ENCODE measurements around the gene PSAPL1.
"Not testable (repeated sequence)": the region's sequence is repeated elsewhere in the genome, so short reads cannot be mapped to it uniquely, and the experiment has no call there.

PSAPL1 gene

DNA sequence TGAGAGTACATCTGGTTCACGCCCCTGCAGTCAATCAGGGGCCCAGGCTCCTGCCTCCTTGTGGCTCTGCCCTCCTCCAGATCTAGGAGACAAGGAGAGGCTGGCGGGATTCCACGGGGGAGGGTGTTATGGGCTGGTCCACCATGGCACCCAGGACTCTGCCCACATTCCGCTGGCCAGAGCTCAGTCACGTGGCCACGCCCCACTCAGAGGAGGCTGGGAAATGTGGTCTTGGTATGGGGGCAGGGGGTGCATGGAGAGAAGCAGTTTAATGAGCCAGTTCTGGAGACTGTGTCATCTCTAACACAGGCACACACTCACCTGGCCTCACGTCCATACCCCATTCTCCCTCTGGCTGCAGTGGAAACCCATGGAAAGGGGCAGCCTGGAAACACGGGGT is 31.5 kb upstream of the PSAPL1 start:
- no peaks in the 10 kb centered on the region for H3K9me3 Mint-ChIP-seq

DNA sequence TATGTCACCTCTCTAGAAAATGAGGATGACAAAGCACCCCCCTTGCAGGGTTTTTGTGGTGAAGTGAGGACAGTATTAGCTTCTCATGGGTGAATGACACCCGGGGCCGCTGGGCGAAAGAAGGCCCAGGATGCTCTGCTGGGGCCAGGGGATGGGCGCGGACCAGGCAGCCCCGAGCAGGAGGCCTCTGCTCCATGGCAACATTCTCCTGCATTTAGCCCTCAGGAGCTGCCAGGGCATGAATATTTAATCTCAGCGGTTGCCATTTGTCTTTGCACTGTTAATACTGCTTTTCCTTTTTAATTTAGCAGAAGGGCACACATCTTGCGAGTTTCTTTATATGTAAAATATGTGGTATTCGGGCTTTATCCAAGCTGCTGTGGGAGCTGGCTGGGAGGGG is 30.3 kb upstream of the PSAPL1 start:
- ATAC-seq (ENCODE audit: low read depth) = no peak
- DNase-seq (ENCODE audit: low spot score in 2 of 2) = no peak
- Mint-ChIP-seq H3K4me3 (no peak overlapping the region), H3K27ac (no peak overlapping the region), H3K9me3 (no peaks in the 10 kb centered on the region), H3K27me3 (peaks cover 5% of the 10 kb centered on the region), H3K4me1 (no peaks in the 10 kb centered on the region), H3K36me3 (no peaks in the 10 kb centered on the region)

More for the DNA sequence above, 31.5 kb upstream of the PSAPL1 start:
- ATAC-seq (ENCODE audit: low read depth) = no peak
- Mint-ChIP-seq H3K4me1 (no peaks in the 10 kb centered on the region), H3K4me3 (no peak overlapping the region), H3K27ac (no peak overlapping the region), H3K36me3 (no peaks in the 10 kb centered on the region), H3K27me3 (peaks cover 9% of the 10 kb centered on the region)
- DNase-seq (ENCODE audit: low spot score in 2 of 2) = no peak

DNA sequence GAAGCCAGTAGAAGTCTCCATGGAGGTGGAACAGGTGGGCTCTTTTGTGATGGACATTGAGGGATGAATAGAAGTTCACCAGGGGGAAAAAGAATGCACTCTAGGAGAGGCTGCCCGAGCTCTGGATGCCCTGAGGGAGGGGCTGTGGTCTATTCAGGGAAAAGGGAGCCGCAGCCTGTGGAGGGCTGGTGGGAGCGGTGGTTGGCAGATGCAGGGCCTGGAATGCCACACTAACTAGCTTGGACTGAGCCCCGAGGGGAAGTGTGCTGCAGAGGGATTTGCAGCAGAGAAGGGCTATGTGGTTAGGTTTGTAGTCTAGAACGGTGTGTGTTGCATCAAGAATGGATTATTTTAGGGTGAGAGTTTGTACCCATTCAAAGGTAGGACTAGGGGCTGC is 29.5 kb upstream of the PSAPL1 start:
- H3K4me1 Mint-ChIP-seq = no peaks in the 10 kb centered on the region
- no peaks in the 10 kb centered on the region for H3K9me3 Mint-ChIP-seq
- ATAC-seq (ENCODE audit: low read depth) (no peak), DNase-seq (ENCODE audit: low spot score in 2 of 2) (no peak)
- H3K27ac Mint-ChIP-seq = no peak overlapping the region
- H3K4me3 Mint-ChIP-seq = no peak overlapping the region
- peaks cover 4% of the 10 kb centered on the region for H3K27me3 Mint-ChIP-seq
- H3K36me3 Mint-ChIP-seq = no peaks in the 10 kb centered on the region

DNA sequence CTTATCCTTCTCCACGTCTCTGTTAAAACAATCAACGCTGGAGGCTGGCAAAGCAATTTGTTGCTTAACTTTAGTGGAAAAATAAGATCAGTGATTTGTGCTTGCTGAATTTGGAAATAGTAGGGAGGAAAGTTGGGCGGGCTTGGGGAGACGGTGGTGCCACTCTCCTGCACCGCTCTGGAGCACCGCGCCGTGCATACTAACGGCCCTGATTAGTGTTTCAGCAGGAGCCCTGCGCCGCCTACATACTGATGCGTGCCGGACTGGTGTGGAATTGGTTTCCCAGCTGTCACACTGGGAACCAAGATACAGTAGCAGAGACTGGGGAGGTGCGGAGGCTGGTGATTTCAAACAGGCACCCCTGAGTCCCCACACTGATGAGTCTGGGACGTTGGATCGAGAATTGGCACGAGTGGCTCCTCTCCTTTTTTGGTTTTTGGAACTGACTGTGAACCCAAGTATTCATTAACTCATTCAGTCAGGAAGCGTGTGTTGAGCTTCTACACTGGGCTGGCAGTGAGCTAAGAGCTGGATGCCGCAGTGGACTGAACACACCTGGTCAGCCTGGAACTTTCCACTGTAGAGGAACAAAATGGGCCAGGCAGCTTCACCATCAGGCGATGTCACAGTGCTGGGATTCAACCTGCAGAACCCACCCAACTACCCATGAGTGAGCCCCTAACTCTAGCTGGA is 29.0 kb upstream of the PSAPL1 start:
- ATAC-seq (ENCODE audit: low read depth) = no peak
- no peaks in the 10 kb centered on the region for H3K36me3 Mint-ChIP-seq
- no peak overlapping the region for H3K4me3 Mint-ChIP-seq
- H3K27ac Mint-ChIP-seq = no peak overlapping the region
- H3K4me1 Mint-ChIP-seq = no peaks in the 10 kb centered on the region
- no peaks in the 10 kb centered on the region for H3K9me3 Mint-ChIP-seq
- peaks cover 2% of the 10 kb centered on the region for H3K27me3 Mint-ChIP-seq
- DNase-seq (ENCODE audit: low spot score in 2 of 2) = no peak

DNA sequence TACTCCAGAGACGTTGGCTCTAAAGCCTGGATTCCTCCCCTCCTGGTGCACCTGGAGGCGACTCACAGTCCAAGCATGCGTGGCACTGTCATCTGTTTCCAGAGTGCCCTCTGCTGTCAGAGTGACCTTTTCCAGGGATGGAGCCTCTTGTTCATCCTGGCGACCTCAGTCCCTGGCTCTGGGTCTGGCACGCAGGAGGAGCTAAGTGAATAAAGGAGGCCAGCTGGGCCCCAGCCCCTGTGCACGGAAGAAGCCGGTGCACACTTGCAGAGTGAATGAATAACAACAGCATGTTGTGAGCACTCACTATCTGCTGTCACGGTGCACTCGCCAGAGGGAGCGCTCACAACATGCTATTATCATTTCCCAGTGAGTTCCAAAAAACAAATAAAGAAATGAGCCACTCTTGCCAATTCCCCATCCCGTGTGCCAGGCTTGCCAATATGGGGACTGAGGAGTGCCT is 27.8 kb upstream of the PSAPL1 start:
- Mint-ChIP-seq H3K27me3 (peaks cover 2% of the 10 kb centered on the region), H3K36me3 (no peaks in the 10 kb centered on the region), H3K9me3 (no peaks in the 10 kb centered on the region), H3K4me1 (no peaks in the 10 kb centered on the region), H3K27ac (no peak overlapping the region), H3K4me3 (no peak overlapping the region)
- ATAC-seq (ENCODE audit: low read depth) (no peak), DNase-seq (ENCODE audit: low spot score in 2 of 2) (no peak)

DNA sequence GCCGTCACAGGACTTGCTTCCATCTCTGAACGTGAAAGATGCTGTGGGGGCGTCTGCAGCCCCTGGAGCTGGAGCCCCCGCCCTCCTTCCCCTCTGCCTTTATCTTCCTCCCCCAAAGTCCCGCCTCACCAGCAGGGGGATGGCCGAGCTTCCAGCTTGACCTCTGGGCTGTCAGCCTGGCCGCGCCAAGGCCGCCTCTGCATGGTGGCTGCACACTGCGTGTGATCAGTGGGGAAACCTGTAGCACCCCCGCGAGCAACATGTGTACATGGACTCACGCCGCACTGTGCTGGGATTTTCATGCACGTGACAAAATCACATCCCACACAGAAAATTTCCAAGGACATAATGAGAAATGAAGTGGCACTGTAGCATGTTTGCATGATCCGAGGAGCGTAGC is 26.5 kb upstream of the PSAPL1 start:
- ATAC-seq (ENCODE audit: low read depth) (no peak), DNase-seq (ENCODE audit: low spot score in 2 of 2) (no peak)
- H3K4me3 Mint-ChIP-seq = no peak overlapping the region
- peaks cover 2% of the 10 kb centered on the region for H3K27me3 Mint-ChIP-seq
- no peaks in the 10 kb centered on the region for H3K4me1 Mint-ChIP-seq
- H3K27ac Mint-ChIP-seq = no peak overlapping the region
- no peaks in the 10 kb centered on the region for H3K36me3 Mint-ChIP-seq
- H3K9me3 Mint-ChIP-seq = no peaks in the 10 kb centered on the region

DNA sequence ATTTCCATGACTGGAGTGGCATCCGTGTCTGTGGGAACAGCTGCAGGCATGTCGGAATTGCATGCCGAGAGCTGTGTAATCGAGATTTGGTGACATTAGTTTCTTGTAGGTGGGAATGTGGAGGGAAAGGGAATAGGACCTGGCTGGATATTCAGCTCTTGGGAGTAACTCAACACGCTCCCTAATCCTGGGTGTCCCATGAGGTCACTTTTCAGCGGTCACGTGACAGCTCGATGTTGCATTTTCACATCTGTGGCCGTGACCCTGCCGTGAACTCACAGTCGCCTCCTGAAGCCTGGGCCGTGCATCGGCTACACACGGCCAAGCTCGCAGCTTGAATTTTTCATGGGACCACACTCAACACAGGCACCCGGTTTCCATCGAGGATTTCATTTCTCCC is 25.8 kb upstream of the PSAPL1 start:
- Mint-ChIP-seq H3K36me3 (no peaks in the 10 kb centered on the region), H3K27me3 (peaks cover 2% of the 10 kb centered on the region), H3K9me3 (no peaks in the 10 kb centered on the region), H3K27ac (no peak overlapping the region), H3K4me1 (no peaks in the 10 kb centered on the region), H3K4me3 (no peak overlapping the region)
- ATAC-seq (ENCODE audit: low read depth) (no peak), DNase-seq (ENCODE audit: low spot score in 2 of 2) (no peak)

DNA sequence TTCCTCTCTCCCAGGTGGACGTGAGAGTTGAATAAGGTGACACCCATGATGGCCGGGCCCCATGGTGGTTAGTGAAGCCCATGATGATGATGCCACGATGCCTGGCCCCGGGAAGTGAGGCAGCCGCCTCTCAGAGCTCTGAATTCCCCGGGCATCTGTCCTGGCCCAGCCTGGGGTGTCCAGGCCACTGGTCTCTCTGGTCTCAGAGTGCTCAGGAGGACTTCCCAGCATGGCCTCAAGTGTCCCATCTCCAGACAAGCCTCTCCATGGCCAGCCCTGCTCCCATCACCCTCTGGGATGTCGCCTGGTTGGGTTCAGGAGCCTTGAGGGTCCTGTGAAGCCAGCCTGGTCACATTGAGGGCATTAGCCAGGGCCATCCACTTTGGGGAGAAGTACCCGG is 24.7 kb upstream of the PSAPL1 start:
- ATAC-seq (ENCODE audit: low read depth) = no peak
- Mint-ChIP-seq H3K27me3 (peaks cover 2% of the 10 kb centered on the region), H3K9me3 (no peaks in the 10 kb centered on the region), H3K4me3 (no peak overlapping the region), H3K4me1 (no peaks in the 10 kb centered on the region), H3K36me3 (no peaks in the 10 kb centered on the region), H3K27ac (no peak overlapping the region)
- no peak for DNase-seq (ENCODE audit: low spot score in 2 of 2)

DNA sequence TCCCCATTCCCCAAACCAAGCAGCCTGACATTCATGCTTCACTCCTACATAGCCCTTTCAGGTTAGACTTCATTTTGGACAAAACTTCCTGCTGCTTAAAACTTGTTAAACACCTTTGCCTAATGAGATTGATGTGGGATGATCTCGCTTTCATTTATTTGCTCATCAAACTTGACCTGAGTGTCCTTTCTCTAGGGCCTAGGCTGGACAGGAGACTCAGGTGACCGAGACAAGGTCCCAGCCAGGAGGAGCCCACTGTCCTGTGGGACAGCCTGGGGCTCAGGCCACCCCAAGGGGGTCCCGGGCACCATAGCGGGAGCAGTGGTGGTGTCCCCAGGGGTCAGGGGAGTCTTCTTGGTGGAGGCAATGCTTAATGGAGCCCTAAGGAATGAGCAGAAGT is 23.7 kb upstream of the PSAPL1 start:
- Mint-ChIP-seq H3K36me3 (no peaks in the 10 kb centered on the region), H3K4me1 (no peaks in the 10 kb centered on the region), H3K9me3 (no peaks in the 10 kb centered on the region), H3K27me3 (peaks cover 2% of the 10 kb centered on the region), H3K27ac (no peak overlapping the region), H3K4me3 (no peak overlapping the region)
- ATAC-seq (ENCODE audit: low read depth) = no peak
- DNase-seq (ENCODE audit: low spot score in 2 of 2) = no peak

DNA sequence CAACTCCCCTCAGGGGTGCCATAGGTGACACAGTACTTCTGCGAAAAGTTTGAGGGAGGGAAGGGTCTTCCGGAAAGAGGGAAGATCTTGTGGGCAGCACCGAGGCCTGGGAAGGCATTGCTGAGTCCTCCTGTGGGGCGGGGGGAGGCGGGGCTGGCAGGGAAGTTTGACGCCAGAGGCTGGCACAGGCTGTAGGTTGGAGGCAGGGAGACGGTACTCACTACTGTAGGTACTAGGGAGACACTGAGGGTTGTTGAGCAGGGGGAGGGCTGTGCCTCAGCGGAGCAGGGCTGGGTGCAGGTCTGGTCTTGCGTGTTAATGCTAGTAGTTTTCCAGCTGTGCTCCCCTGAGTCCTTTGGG is 23.3 kb upstream of the PSAPL1 start:
- Mint-ChIP-seq H3K4me3 (no peak overlapping the region), H3K9me3 (no peaks in the 10 kb centered on the region), H3K36me3 (no peaks in the 10 kb centered on the region), H3K4me1 (no peaks in the 10 kb centered on the region), H3K27me3 (peaks cover 2% of the 10 kb centered on the region), H3K27ac (no peak overlapping the region)
- no peak for ATAC-seq (ENCODE audit: low read depth)
- no peak for DNase-seq (ENCODE audit: low spot score in 2 of 2)

DNA sequence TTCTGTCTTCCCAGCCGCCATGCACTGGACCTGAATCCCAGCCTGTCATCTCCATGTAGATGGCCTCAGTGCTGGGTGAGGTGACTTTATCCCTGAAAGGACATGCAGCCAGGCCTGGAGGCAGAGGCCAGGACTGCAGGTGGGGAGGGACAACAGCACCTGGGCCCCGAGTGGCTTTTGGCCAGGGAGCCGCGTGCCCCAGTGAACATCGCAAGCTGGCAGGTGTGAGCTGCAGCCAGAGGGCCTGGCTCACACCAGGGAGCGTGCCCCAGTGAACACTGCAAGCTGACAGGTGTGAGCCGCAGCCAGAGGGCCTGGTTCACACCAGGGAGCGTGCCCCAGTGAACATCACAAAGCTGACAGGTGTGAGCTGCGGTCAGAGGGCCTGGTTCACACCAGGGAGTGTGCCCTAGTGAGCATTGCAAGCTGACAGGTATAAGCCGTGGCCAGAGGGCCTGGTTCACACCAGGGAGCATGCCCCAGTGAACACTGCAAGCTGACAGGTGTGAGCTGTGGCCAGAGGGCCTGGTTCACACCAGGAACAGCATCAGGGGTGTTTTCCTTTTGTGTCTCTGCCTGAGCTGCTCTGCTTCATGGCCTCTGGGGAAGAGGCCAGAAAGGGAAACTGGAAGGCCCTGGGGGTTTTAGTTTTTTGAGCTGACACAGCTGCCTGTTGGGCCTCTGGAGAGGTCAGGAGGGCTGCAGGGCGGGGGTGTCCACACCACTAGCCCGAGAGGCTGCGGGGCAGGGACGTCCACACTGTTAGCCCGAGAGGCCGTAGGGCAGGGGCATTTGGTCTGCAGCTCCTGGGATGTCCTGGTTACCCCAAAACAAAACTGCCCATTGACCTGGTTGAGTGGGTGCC is 22.7 kb upstream of the PSAPL1 start:
- Mint-ChIP-seq H3K27ac (no peak overlapping the region), H3K4me1 (no peaks in the 10 kb centered on the region), H3K27me3 (peaks cover 3% of the 10 kb centered on the region)

DNA sequence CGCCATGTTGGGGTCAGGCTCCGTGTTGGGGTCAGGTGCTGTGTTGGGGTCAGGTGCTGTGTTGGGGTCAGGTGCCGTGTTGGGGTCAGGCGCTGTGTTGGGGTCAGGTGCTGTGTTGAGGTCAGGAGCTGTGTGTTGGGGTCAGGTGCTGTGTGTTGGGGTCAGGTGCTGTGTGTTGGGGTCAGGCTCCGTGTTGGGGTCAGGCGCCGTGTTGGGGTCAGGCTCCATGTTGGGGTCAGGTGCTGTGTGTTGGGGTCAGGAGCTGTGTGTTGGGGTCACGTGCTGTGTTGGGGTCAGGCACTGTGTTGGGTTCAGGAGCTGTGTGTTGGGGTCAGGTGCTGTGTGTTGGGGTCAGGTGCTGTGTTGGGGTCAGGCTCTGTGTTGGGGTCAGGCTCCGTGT is 18.1 kb upstream of the PSAPL1 start:
- ATAC-seq (ENCODE audit: low read depth); H3K9me3 Mint-ChIP-seq; H3K4me1 Mint-ChIP-seq; H3K27me3 Mint-ChIP-seq; H3K4me3 Mint-ChIP-seq; H3K36me3 Mint-ChIP-seq; DNase-seq (ENCODE audit: low spot score in 2 of 2): not testable (repeated sequence)
- H3K27ac Mint-ChIP-seq = peak overlapping the region; percentile 58

More for the DNA sequence above, 22.7 kb upstream of the PSAPL1 start:
- DNase-seq (ENCODE audit: low spot score in 2 of 2) (no peak), ATAC-seq (ENCODE audit: low read depth) (no peak)
- H3K36me3 Mint-ChIP-seq = no peaks in the 10 kb centered on the region
- peaks cover 3% of the 10 kb centered on the region for H3K9me3 Mint-ChIP-seq
- no peak overlapping the region for H3K4me3 Mint-ChIP-seq

DNA sequence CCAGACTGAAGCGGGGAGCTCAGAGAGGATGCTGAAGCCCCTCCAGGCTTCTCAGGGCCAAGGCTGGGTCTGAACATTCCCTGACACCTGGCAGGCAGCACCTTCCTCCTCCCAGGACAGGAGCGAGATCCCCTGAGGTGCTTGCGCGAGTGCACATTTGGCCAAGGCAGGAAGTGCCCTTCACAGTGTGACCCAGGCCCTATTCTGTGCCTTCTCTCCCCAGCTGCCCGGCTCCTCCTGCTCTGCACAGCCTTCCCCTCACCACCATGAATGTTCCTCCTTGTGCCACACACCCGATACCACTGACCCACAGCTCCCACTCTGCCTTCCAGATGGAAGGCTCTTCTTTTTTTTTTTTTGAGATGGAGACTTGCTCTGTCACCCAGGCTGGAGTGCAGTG is 17.1 kb upstream of the PSAPL1 start:
- peaks cover 3% of the 10 kb centered on the region for H3K9me3 Mint-ChIP-seq
- H3K27me3 Mint-ChIP-seq = peaks cover 1% of the 10 kb centered on the region
- H3K4me1 Mint-ChIP-seq = no peaks in the 10 kb centered on the region
- DNase-seq (ENCODE audit: low spot score in 2 of 2) (no peak), ATAC-seq (ENCODE audit: low read depth) (no peak)
- no peak overlapping the region for H3K4me3 Mint-ChIP-seq
- no peak overlapping the region for H3K27ac Mint-ChIP-seq
- H3K36me3 Mint-ChIP-seq = no peaks in the 10 kb centered on the region

DNA sequence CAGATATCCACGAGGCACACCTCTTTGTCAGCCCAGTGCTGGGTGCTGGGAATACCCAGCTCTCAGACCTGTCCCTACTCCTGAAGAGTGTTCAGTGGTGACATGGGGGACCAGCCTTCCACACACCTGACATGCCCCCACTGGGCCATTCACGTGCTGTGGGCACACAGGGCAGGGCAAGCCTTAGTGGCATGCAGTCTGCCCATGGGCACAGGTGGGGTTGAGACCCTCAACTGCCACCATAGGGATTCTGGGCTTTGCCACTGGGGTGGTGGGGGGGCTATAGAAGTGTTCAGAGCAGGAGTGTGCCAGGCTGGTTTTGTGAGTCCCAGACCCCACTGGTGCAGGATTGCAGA is 16.7 kb upstream of the PSAPL1 start:
- ATAC-seq (ENCODE audit: low read depth) = no peak
- peaks cover 3% of the 10 kb centered on the region for H3K9me3 Mint-ChIP-seq

More for the DNA sequence above, 16.7 kb upstream of the PSAPL1 start:
- Mint-ChIP-seq H3K27ac (no peak overlapping the region), H3K4me1 (no peaks in the 10 kb centered on the region), H3K36me3 (no peaks in the 10 kb centered on the region), H3K27me3 (peaks cover 1% of the 10 kb centered on the region), H3K4me3 (no peak overlapping the region)
- DNase-seq (ENCODE audit: low spot score in 2 of 2) = no peak
